Spleen (tissue), 11 donors: ENCODE measurements around the gene CES4A. TPM values are rescaled to one million over a fixed set of nuclear protein-coding genes. Genes with fewer than 3 reads are reported as not detected.

Experiments used
- DNase-seq: peaks from one replicate; pipeline ENCODE4 v3.0.0-alpha.2; 2020
- H3K27ac ChIP-seq, 8 donors: fragments of 200-600 bp; sonication (generic) in 7 of 8; 1 replicate in 4 of 8; 2 replicates in 4 of 8; pipeline versions ENCODE4 v1.5.0 to v1.8.0; 2016 to 2021; ENCODE audit warnings: inconsistent platforms in 4 of 8, mild to moderate bottlenecking in 4 of 8, moderate library complexity in 1 of 8
- H3K27me3 ChIP-seq, 7 donors: fragments of 200-600 bp; sonication (generic) in 6 of 7; replicated peaks in 1 of 7; 1 replicate in 4 of 7; 2 replicates in 3 of 7; pipeline versions ENCODE4 v1.5.0 to v1.8.0; 2016 to 2021; ENCODE audit warnings: inconsistent platforms in 3 of 7, mild to moderate bottlenecking in 1 of 7
- H3K36me3 ChIP-seq, 6 donors: fragments of 200-600 bp; sonication (generic) in 5 of 6; 1 replicate in 4 of 6; 2 replicates in 2 of 6; pipeline versions ENCODE4 v1.5.0 to v1.8.0; 2016 to 2021; ENCODE audit warnings: inconsistent platforms in 2 of 6
- H3K4me1 ChIP-seq, 6 donors: fragments of 200-600 bp; sonication (generic) in 5 of 6; 1 replicate in 3 of 6; 2 replicates in 3 of 6; pipeline versions ENCODE4 v1.5.0 to v1.8.0; 2016 to 2021; ENCODE audit warnings: inconsistent platforms in 3 of 6
- H3K4me3 ChIP-seq, 8 donors: fragments of 200-600 bp; sonication (generic) in 7 of 8; 1 replicate in 4 of 8; 2 replicates in 4 of 8; pipeline versions ENCODE4 v1.5.0 to v1.8.0; 2016 to 2021; ENCODE audit warnings: inconsistent platforms in 4 of 8, mild to moderate bottlenecking in 4 of 8, moderate library complexity in 2 of 8
- H3K9me3 ChIP-seq, 8 donors: fragments of 200-600 bp; sonication (generic) in 7 of 8; 1 replicate in 4 of 8; 2 replicates in 4 of 8; pipeline versions ENCODE4 v1.5.0 to v1.8.0; 2016 to 2021; ENCODE audit warnings: inconsistent platforms in 4 of 8
- CTCF ChIP-seq, 11 experiments: fragments of 200-600 bp in 7 of 11; fragments of 450-650 bp in 4 of 11; sonication (generic) in 4 of 11; IDR thresholded peaks in 8 of 11; conservative IDR thresholded peaks in 3 of 11; 1 replicate in 7 of 11; 2 replicates in 4 of 11; pipeline versions ENCODE4 v1.4.0 to v1.8.0; 2016 to 2021; ENCODE audit warnings: antibody characterized with exemption in 11 of 11, inconsistent platforms in 4 of 11, mild to moderate bottlenecking in 1 of 11
- POLR2A ChIP-seq, 3 donors: fragments of 450-650 bp; IDR thresholded peaks; one replicate each; pipeline ENCODE4 v1.5.1; 2017; ENCODE audit warnings: antibody characterized with exemption in 3 of 3, mild to moderate bottlenecking in 1 of 3
- POLR2AphosphoS5 ChIP-seq, 3 donors: sonication (generic); formaldehyde crosslinking; IDR thresholded peaks; one replicate each; pipeline ENCODE4 v1.5.1; 2017; ENCODE audit warnings: antibody characterized with exemption in 3 of 3
- WGBS, 5 donors: extraction: QIAGEN DNeasy Blood & Tissue Kit in 3 of 5; methylation state at CpG; one replicate each; pipeline versions ENCODE4 v1.1.5 to v1.1.7; 2013 to 2018; 5-methylcytosine and 5-hydroxymethylcytosine counted together
- intact Hi-C: fragments of 100-400 bp; cut with DNase I; formaldehyde crosslinking; loops from one replicate; pipeline ENCODE4 v1.15.0; 2023; ENCODE audit warnings: low total_unique reads
- polyA plus RNA-seq, 3 donors: library from polyadenylated mRNA; stranded (reverse); fragments of 200-250 nt; gene quantifications; one replicate each; pipeline ENCODE4 v1.2.1, GENCODE V29; 2013
- total RNA-seq, 7 donors: library from RNA; depleted of rRNA in 3 of 7; stranded (reverse); fragments of >200 nt in 3 of 7; fragmentation: NEBNext Ultra II Directional in 4 of 7; extraction: Animal tissue kit (Norgen Biotek cat#: 25700) in 4 of 7; gene quantifications; one replicate each; pipeline versions ENCODE4 v1.1.0 to v1.2.1, GENCODE V29; 2016 to 2021
- donor health status: healthy with polysubstance abuse.
- donor health status: DM: no; HTN: no; CAD: no; lungs with moderate emphysema.
- donor health status: DM: no; HTN: no; CAD: no.
- donor health status: Bipolar disorder and iron deficiency.
- donor health status: healthy.
- donor health status: DM: no; HTN: no; CAD: no.
- donor health status: DM: yes; HTN: yes; CAD: no.

The CES4A gene
- total and polyA plus RNA-seq, 10 donors = 5.0 to 9.9 (median 6.7) TPM

- H3K27ac ChIP-seq = peak overlapping the region in 6 of 8 donors; percentile 15 to 72 (median 48)
- no peaks in the 10 kb centered on the region for H3K9me3 ChIP-seq
- WGBS, 5 donors = 54 to 61% (median 57%) methylated on average over 15 to 16 of the region's 16 CpGs
- peaks cover 0 to 10% (median 0%) of the 10 kb centered on the region in 7 donors for H3K27me3 ChIP-seq
- TF ChIP-seq POLR2A (IDR thresholded peaks at IDR 0.05) = no peak
- TF ChIP-seq POLR2AphosphoS5 (IDR thresholded peaks at IDR 0.05) = peak in 2 of 3 donors; percentile 62 to 63
- TF ChIP-seq CTCF (IDR thresholded peaks at IDR 0.05 in 8 of 11, conservative IDR thresholded peaks at IDR 0.05 in 3 of 11) = no peak
- peak; percentile 84 for DNase-seq
- H3K36me3 ChIP-seq = no peaks in the 10 kb centered on the region
- intact Hi-C loops = loop anchor here (5.0 kb wide), 1 partner anchor 173 kb away; the partner anchor contains the start of gene B3GNT9
- no peak overlapping the region for H3K4me3 ChIP-seq
- peaks cover 0 to 27% (median 7%) of the 10 kb centered on the region in 6 donors for H3K4me1 ChIP-seq
Measured at GRCh38 chr16:66979011-66979717, 9.2 kb upstream of the CES4A start.

- Histone ChIP-seq H3K27me3 (no peaks in the 10 kb centered on the region), H3K4me3 (no peak overlapping the region), H3K27ac (no peak overlapping the region), H3K36me3 (no peaks in the 10 kb centered on the region), H3K4me1 (peaks cover 0 to 20% (median under 1%) of the 10 kb centered on the region in 6 donors), H3K9me3 (no peaks in the 10 kb centered on the region)
- 92 to 96% (median 94%) methylated on average over 9 of the region's 9 CpGs for WGBS, 5 donors
- TF ChIP-seq CTCF (IDR thresholded peaks at IDR 0.05 in 8 of 11, conservative IDR thresholded peaks at IDR 0.05 in 3 of 11) (no peak), POLR2A (IDR thresholded peaks at IDR 0.05) (no peak), POLR2AphosphoS5 (IDR thresholded peaks at IDR 0.05) (no peak)
- intact Hi-C loops = no loop called here
- DNase-seq = no peak
Measured at GRCh38 chr16:66983033-66983432, 5.4 kb upstream of the CES4A start.

- TF ChIP-seq POLR2A (IDR thresholded peaks at IDR 0.05) = no peak
- TF ChIP-seq CTCF (IDR thresholded peaks at IDR 0.05 in 8 of 11, conservative IDR thresholded peaks at IDR 0.05 in 3 of 11) = no peak
- no peak for TF ChIP-seq POLR2AphosphoS5 (IDR thresholded peaks at IDR 0.05)
- no peak for DNase-seq
- H3K4me3 ChIP-seq = no peak overlapping the region
- 67 to 84% (median 80%) methylated on average over 4 of the region's 4 CpGs for WGBS, 5 donors
- H3K4me1 ChIP-seq = peaks cover 0 to 1% (median 0%) of the 10 kb centered on the region in 6 donors
- intact Hi-C loops = no loop called here
- H3K9me3 ChIP-seq = no peaks in the 10 kb centered on the region
- H3K27ac ChIP-seq = peak overlapping the region in 1 of 8 donors; percentile 55
- no peaks in the 10 kb centered on the region for H3K27me3 ChIP-seq
- no peaks in the 10 kb centered on the region for H3K36me3 ChIP-seq
Measured at GRCh38 chr16:66984892-66985311, 3.5 kb upstream of the CES4A start.

- intact Hi-C loops = no loop called here
- H3K27ac ChIP-seq = no peak overlapping the region
- H3K36me3 ChIP-seq = no peaks in the 10 kb centered on the region
- no peaks in the 10 kb centered on the region for H3K27me3 ChIP-seq
- H3K9me3 ChIP-seq = no peaks in the 10 kb centered on the region
- TF ChIP-seq POLR2A (IDR thresholded peaks at IDR 0.05) = no peak
- TF ChIP-seq CTCF (IDR thresholded peaks at IDR 0.05 in 8 of 11, conservative IDR thresholded peaks at IDR 0.05 in 3 of 11) = no peak
- no peak for TF ChIP-seq POLR2AphosphoS5 (IDR thresholded peaks at IDR 0.05)
- WGBS, 5 donors = 86 to 98% (median 95%) methylated on average over 5 to 6 of the region's 6 CpGs
- no peak overlapping the region for H3K4me3 ChIP-seq
- H3K4me1 ChIP-seq = no peaks in the 10 kb centered on the region
- DNase-seq = no peak
Measured at GRCh38 chr16:66986559-66986958, 1.8 kb upstream of the CES4A start.
